T-helper 9 cell (primary cell): ENCODE measurements around the gene IL4I1.
"Not testable (repeated sequence)": the region's sequence is repeated elsewhere in the genome, so short reads cannot be mapped to it uniquely, and the experiment has no call there.

Experiments used
- DNase-seq: peaks from one replicate; pipeline ENCODE4 v3.0.0-alpha.2; 2020
- total RNA-seq, 2 donors: gene quantifications; one replicate each; lab custom pipeline; 2026; lab: John Stamatoyannopoulos, UW

Gene IL4I1
- total RNA-seq: 16.9 to 51.4 reads per million in 2 donors

GRCh38 chr19:49896863-49897621 is at the start of gene IL4I1:
Gene IL4I1, minus strand, starts transcription at chr19:49896887. Its CDS starts 727 bp downstream, at chr19:49896160.
- DNase-seq: peak; percentile 65

DNA sequence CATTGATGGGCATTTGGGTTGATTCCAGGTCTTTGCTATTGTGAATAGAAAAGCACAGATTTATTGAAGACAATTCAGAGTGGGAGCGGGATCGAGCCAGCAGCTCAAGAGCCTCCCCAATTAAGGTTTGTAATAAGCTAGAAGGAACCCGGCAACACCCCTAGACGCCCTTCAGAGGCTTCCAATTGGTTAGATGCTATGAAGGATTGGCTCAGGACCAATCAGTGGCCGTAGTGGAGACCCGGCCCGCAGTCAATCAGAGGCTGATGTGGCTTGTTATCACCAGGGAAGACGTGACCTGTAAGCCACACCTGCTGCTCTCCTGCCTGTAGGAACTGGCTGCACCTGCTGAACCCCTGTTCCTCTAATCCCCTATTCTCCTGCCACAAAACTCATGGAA is 49.7 kb upstream of the IL4I1 start:
- DNase-seq: no peak

GRCh38 chr19:49944567-49944966 is 47.9 kb upstream of the IL4I1 start:
- DNase-seq: not testable (repeated sequence)

- DNase-seq: no peak
Measured at GRCh38 chr19:49940482-49940791, 43.8 kb upstream of the IL4I1 start.

GRCh38 chr19:49939721-49940481 is 43.2 kb upstream of the IL4I1 start:
- no peak for DNase-seq

GRCh38 chr19:49938662-49939061 is 42.0 kb upstream of the IL4I1 start:
- DNase-seq: no peak

DNA sequence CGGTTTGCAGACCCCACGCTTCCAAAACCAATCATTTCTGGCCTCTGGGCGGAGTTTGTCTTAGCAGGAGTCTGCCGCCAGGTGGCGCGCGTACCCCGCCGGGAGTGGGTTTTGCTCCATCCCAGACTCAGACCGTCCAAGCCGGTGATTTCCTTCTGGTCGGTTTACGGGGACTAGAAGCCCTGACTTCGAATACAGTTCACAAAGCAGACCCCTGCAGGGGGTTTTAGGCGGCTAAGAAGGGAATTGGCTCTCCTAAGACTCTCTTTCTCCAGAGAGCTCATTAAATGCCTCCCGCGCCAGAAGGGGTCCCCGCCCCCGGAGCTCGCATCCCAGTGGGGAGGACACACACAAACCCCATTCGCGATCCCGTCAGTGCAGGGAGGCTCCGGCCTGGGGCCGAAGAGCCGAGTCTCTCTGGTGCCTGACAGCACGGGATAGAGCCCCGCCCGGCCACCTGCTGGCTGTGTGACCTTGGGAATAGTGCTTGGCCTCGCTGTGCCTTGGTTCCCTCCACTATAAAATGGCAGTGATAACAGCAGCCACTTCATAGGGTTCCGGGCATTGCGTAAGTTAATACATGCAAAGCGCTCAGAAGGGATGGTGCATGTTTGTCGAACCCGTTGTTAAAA is 41.2 kb upstream of the IL4I1 start:
- DNase-seq: peak; percentile 80

- no peak for DNase-seq
Measured at GRCh38 chr19:49936549-49936948, 39.9 kb upstream of the IL4I1 start.

- no peak for DNase-seq
Measured at GRCh38 chr19:49933643-49934042, 37.0 kb upstream of the IL4I1 start.

DNA sequence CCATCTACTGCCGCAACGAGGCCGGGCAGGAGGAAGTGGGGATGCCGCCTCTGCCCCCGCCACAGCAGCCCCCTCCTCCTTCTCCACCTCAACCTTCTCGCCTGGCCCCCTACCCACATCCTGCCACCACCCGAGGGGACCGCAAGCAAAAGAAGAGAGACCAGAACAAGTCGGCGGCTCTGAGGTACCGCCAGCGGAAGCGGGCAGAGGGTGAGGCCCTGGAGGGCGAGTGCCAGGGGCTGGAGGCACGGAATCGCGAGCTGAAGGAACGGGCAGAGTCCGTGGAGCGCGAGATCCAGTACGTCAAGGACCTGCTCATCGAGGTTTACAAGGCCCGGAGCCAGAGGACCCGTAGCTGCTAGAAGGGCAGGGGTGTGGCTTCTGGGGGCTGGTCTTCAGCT is 36.0 kb upstream of the IL4I1 start:
- peak; percentile 27 for DNase-seq

DNA sequence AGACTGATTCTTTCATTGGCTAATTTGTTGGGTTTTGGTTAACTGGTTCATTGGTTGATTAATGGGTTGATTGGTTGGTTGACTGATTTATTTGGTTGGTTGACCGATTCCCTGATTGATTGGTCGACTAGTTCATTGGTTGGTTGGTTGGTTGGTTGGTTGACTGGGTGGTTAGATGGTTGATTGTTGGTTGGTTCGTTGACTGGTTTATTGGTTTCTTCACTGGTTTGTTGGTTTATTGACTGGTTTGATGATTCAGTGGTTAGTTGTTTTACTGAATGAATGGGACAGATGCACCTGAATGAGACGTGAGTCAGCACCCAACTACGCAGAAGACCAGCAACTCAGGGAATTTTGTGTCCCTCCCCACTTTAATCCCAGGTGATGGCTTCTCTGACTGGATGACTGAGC is 35.4 kb upstream of the IL4I1 start:
- no peak for DNase-seq

GRCh38 chr19:49931293-49932040 is 34.8 kb upstream of the IL4I1 start:
- DNase-seq: no peak

GRCh38 chr19:49930483-49931011 is 33.9 kb upstream of the IL4I1 start:
- no peak for DNase-seq

DNA sequence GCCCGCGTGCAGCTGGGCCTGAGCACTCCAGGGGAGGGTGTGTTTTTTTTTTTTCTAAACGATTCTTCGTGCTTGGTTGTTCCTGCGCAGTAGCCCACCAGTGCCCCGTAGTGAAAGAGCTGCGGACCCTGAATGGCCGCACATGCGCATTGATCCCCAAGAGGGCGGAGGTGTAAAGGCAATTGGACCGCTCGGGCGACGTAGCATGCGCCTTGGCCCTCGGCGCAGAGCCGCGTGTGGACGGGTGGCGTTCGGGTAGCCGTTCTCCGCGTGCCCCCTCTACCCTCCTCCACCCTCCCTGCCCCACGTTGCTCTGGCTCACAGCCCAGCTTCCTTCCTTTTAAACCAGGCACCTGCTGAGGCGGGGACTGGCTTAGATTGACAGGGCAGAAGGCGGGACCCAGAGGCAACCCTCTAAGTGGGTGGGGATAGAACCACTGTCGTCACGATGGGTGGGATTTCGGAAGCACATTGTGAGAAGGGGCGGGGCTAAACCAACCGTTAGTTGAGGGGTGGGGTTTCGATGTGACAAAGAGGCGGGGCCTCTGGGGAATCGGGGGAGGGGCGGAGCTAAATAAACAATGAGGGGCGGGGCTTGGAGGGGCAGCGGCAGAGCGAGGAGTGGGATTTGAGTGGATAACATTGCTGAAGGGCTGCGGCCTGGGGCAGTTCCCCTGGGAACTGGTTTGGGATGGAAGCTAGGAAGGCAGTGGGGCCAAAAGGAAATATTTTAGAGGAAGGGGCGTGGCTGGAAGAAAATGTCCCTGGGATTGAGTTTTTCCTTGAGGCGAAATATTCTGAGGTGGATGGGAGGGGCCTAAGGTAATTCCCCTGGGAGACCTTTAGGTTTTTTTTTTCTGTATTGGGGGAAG is 33.2 kb upstream of the IL4I1 start:
- DNase-seq: peak; percentile 86

DNA sequence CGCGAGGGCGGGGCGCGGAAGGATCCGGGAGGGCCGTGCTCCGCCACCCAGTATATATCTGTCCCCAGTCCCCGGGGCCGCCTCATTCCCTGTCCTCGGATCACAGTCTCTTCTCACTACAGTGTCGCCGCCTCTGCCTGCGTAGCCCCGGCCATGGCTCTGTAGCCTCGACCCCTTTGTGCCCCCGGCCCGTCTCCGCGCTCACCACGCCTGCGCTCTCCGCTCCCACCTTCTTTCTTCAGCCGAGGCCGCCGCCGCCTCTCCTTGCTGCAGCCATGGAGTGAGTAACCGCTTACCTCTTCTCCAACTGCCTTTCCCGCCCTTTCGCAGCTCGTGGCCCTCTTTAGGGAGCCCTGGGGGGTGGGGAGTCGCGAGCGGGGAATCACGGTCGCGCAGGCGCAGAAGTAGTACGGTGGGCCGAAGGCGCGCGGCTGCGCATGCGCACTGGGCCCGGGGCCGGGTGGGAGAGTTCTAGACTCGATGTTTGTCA is 32.5 kb upstream of the IL4I1 start, which contains the start of the genes ATF5 and NUP62:
Gene ATF5, plus strand, starts transcription at position 85 of the 490 bp plus-strand sequence. CDS start 1,646 bp downstream, outside the sequence.
Gene NUP62, minus strand, starts transcription at position 384 of the 490 bp plus-strand sequence. CDS start 19,697 bp downstream, outside the sequence.
- DNase-seq: peak; percentile 91

- DNase-seq: no peak
Measured at GRCh38 chr19:49927526-49928264, 31.0 kb upstream of the IL4I1 start.

DNA sequence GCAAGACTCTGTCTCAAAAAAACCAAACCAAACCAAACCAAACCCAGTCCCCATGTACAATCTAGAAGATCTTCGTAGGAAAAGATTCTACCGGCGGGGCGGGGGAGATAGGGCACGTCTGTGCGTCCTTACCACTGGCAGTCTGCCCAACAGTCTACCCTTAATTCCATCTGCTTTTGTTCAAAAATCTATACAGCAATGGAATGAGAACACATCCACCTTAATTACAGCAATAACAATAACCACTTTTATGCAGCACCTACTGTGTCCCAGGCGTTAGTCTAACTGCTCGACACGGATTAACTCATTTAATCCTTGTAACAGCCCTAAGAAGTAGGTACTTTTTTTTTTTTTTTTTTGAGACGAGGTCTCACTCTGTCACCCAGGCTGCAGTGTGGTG is 29.8 kb upstream of the IL4I1 start:
- DNase-seq: no peak

DNA sequence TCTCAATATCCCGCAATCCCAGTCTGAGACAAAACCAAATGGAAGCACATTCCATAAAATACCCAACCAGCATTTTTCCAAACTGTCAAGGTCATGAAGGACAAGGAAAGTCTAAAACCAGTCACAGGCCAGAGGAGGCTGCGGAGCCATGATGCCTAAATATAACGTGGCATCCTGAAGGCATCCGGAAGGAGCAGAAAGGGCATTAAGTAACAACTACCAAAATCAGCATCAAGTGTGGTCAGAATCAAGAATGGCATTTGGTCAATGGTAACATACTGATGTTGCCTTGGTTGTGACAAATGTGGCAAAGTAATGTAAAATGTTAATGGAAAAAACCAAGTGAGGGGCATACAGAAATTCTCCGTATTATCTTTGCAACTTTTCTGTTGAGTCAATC is 28.8 kb upstream of the IL4I1 start:
- no peak for DNase-seq

DNA sequence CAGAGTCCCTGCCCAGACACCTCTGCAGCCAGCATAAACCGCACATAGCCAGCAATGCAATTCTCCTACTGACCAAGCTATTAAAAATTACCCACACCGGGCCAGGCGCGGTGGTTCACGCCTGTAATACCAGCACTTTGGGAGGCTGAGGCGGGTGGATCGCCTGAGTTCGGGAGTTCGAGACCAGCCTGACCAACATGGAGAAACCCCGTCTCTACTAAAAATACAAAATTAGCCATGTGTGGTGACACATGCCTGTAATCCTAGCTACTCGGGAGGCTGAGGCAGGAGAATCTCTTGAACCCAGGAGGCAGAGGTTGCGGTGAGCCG is 28.2 kb upstream of the IL4I1 start:
- not testable (repeated sequence) for DNase-seq

GRCh38 chr19:49924004-49924880 is 27.6 kb upstream of the IL4I1 start:
- DNase-seq: no peak
